Measurements from ENCODE around the gene CTSH. TPM values are rescaled to one million over a fixed set of nuclear protein-coding genes. Genes with fewer than 3 reads are reported as not detected.

The CTSH gene
- total and polyA plus RNA-seq, 2 experiments from 2014 or later = 19.7 to 19.9 TPM

DNA sequence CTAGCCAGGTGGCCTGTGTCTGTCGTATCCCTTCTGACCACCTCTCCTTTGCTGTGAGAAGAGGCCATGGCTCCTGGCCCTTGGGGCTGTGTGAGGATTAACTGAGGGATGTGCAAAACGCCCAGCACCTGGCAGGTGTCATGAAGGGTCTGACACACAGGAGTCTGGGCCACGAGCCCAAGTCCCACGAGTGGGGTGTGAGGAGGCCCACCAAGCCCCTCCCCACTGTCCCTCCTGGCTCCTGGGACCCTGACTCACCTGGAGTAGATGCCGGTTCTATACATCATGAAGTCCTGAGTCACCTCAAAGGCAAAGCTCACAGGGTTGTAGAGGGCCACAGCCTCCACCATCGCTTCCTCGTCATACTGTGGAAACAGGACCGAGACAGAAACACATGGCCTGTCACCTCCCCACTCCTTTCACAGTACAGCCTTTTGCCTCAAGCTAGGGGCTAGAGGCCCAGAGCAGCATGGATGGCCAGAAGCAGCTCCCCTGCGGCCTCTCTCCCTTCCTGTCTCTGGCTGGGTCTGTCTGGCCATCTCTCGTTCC lies 19.7 kb downstream of the CTSH start:
- Mint-ChIP-seq H3K4me3 (no peak overlapping the region), H3K27ac (no peak overlapping the region), H3K27me3 (ENCODE audit: insufficient read depth, low read depth, poor library complexity) (peaks cover 15% of the 10 kb centered on the region), H3K9me3 (no peaks in the 10 kb centered on the region; the same call in 2 of the 3 replicates), H3K4me1 (peaks cover 4% of the 10 kb centered on the region; the same call in 2 of the 3 replicates), H3K36me3 (ENCODE audit: low read depth) (peaks cover 30% of the 10 kb centered on the region)
- H3K4me1 ChIP-seq (ENCODE audit: insufficient read depth) = no peaks in the 10 kb centered on the region
- H3K27ac ChIP-seq (ENCODE audit: low read depth) = no peak overlapping the region
- no peaks in the 10 kb centered on the region for H3F3A ChIP-seq (replicated peaks; ENCODE audit: low read depth)
- no peak for ATAC-seq
- H4K20me1 ChIP-seq (replicated peaks; ENCODE audit: insufficient read depth) = no peaks in the 10 kb centered on the region; the same call in 1 of the 2 replicates
- no peaks in the 10 kb centered on the region for H3K79me2 ChIP-seq (replicated peaks; ENCODE audit: insufficient read depth)
- H3K36me3 ChIP-seq (ENCODE audit: insufficient read depth) = peaks cover 11% of the 10 kb centered on the region; the same call in 1 of the 2 replicates
- H3K9me2 ChIP-seq (ENCODE audit: insufficient read depth) = no peaks in the 10 kb centered on the region
- TF ChIP-seq, protein P1, sequence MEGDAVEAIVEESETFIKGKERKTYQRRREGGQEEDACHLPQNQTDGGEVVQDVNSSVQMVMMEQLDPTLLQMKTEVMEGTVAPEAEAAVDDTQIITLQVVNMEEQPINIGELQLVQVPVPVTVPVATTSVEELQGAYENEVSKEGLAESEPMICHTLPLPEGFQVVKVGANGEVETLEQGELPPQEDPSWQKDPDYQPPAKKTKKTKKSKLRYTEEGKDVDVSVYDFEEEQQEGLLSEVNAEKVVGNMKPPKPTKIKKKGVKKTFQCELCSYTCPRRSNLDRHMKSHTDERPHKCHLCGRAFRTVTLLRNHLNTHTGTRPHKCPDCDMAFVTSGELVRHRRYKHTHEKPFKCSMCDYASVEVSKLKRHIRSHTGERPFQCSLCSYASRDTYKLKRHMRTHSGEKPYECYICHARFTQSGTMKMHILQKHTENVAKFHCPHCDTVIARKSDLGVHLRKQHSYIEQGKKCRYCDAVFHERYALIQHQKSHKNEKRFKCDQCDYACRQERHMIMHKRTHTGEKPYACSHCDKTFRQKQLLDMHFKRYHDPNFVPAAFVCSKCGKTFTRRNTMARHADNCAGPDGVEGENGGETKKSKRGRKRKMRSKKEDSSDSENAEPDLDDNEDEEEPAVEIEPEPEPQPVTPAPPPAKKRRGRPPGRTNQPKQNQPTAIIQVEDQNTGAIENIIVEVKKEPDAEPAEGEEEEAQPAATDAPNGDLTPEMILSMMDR (conservative IDR thresholded peaks at IDR 0.05; ENCODE audit: low read depth in 2 of 2) = no peak
- TF ChIP-seq EZH2 (IDR thresholded peaks at IDR 0.05; ENCODE audit: low read depth, unreplicated experiment) (no peak), EZH2phosphoT487 (IDR thresholded peaks at IDR 0.05; ENCODE audit: unreplicated experiment) (no peak), POLR2AphosphoS5 (IDR thresholded peaks at IDR 0.05; ENCODE audit: low read depth) (no peak), CREB1 (CRISPR knock-in tag; IDR thresholded peaks at IDR 0.05; ENCODE audit: low read depth) (no peak), JUNB (IDR thresholded peaks at IDR 0.05; ENCODE audit: unreplicated experiment) (no peak), ZNF114 (CRISPR knock-in tag; IDR thresholded peaks at IDR 0.05) (no peak), ZNF331 (CRISPR knock-in tag; IDR thresholded peaks at IDR 0.05; ENCODE audit: low read depth) (no peak), NANOG (IDR thresholded peaks at IDR 0.05; ENCODE audit: borderline replicate concordance) (no peak), STAT1 (IDR thresholded peaks at IDR 0.05; ENCODE audit: unreplicated experiment) (no peak)
- TF ChIP-seq, protein P2, sequence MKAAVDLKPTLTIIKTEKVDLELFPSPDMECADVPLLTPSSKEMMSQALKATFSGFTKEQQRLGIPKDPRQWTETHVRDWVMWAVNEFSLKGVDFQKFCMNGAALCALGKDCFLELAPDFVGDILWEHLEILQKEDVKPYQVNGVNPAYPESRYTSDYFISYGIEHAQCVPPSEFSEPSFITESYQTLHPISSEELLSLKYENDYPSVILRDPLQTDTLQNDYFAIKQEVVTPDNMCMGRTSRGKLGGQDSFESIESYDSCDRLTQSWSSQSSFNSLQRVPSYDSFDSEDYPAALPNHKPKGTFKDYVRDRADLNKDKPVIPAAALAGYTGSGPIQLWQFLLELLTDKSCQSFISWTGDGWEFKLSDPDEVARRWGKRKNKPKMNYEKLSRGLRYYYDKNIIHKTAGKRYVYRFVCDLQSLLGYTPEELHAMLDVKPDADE (IDR thresholded peaks at IDR 0.05) = no peak
- TF ChIP-seq, protein P3, sequence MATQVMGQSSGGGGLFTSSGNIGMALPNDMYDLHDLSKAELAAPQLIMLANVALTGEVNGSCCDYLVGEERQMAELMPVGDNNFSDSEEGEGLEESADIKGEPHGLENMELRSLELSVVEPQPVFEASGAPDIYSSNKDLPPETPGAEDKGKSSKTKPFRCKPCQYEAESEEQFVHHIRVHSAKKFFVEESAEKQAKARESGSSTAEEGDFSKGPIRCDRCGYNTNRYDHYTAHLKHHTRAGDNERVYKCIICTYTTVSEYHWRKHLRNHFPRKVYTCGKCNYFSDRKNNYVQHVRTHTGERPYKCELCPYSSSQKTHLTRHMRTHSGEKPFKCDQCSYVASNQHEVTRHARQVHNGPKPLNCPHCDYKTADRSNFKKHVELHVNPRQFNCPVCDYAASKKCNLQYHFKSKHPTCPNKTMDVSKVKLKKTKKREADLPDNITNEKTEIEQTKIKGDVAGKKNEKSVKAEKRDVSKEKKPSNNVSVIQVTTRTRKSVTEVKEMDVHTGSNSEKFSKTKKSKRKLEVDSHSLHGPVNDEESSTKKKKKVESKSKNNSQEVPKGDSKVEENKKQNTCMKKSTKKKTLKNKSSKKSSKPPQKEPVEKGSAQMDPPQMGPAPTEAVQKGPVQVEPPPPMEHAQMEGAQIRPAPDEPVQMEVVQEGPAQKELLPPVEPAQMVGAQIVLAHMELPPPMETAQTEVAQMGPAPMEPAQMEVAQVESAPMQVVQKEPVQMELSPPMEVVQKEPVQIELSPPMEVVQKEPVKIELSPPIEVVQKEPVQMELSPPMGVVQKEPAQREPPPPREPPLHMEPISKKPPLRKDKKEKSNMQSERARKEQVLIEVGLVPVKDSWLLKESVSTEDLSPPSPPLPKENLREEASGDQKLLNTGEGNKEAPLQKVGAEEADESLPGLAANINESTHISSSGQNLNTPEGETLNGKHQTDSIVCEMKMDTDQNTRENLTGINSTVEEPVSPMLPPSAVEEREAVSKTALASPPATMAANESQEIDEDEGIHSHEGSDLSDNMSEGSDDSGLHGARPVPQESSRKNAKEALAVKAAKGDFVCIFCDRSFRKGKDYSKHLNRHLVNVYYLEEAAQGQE (IDR thresholded peaks at IDR 0.05; ENCODE audit: unreplicated experiment) = no peak
- TF ChIP-seq, protein P4, sequence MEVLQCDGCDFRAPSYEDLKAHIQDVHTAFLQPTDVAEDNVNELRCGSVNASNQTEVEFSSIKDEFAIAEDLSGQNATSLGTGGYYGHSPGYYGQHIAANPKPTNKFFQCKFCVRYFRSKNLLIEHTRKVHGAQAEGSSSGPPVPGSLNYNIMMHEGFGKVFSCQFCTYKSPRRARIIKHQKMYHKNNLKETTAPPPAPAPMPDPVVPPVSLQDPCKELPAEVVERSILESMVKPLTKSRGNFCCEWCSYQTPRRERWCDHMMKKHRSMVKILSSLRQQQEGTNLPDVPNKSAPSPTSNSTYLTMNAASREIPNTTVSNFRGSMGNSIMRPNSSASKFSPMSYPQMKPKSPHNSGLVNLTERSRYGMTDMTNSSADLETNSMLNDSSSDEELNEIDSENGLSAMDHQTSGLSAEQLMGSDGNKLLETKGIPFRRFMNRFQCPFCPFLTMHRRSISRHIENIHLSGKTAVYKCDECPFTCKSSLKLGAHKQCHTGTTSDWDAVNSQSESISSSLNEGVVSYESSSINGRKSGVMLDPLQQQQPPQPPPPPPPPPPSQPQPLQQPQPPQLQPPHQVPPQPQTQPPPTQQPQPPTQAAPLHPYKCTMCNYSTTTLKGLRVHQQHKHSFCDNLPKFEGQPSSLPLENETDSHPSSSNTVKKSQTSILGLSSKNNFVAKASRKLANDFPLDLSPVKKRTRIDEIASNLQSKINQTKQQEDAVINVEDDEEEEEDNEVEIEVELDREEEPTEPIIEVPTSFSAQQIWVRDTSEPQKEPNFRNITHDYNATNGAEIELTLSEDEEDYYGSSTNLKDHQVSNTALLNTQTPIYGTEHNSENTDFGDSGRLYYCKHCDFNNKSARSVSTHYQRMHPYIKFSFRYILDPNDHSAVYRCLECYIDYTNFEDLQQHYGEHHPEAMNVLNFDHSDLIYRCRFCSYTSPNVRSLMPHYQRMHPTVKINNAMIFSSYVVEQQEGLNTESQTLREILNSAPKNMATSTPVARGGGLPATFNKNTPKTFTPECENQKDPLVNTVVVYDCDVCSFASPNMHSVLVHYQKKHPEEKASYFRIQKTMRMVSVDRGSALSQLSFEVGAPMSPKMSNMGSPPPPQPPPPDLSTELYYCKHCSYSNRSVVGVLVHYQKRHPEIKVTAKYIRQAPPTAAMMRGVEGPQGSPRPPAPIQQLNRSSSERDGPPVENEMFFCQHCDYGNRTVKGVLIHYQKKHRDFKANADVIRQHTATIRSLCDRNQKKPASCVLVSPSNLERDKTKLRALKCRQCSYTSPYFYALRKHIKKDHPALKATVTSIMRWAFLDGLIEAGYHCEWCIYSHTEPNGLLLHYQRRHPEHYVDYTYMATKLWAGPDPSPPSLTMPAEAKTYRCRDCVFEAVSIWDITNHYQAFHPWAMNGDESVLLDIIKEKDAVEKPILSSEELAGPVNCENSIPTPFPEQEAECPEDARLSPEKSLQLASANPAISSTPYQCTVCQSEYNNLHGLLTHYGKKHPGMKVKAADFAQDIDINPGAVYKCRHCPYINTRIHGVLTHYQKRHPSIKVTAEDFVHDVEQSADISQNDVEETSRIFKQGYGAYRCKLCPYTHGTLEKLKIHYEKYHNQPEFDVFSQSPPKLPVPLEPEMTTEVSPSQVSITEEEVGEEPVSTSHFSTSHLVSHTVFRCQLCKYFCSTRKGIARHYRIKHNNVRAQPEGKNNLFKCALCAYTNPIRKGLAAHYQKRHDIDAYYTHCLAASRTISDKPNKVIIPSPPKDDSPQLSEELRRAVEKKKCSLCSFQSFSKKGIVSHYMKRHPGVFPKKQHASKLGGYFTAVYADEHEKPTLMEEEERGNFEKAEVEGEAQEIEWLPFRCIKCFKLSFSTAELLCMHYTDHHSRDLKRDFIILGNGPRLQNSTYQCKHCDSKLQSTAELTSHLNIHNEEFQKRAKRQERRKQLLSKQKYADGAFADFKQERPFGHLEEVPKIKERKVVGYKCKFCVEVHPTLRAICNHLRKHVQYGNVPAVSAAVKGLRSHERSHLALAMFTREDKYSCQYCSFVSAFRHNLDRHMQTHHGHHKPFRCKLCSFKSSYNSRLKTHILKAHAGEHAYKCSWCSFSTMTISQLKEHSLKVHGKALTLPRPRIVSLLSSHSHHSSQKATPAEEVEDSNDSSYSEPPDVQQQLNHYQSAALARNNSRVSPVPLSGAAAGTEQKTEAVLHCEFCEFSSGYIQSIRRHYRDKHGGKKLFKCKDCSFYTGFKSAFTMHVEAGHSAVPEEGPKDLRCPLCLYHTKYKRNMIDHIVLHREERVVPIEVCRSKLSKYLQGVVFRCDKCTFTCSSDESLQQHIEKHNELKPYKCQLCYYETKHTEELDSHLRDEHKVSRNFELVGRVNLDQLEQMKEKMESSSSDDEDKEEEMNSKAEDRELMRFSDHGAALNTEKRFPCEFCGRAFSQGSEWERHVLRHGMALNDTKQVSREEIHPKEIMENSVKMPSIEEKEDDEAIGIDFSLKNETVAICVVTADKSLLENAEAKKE (CRISPR knock-in tag; IDR thresholded peaks at IDR 0.05) = no peak
- no peak for DNase-seq (ENCODE audit: low spot score)
- no peak overlapping the region for H2AFZ ChIP-seq
- H3K4me2 ChIP-seq = no peak overlapping the region
- H3K4me3 ChIP-seq = no peak overlapping the region
- no peaks in the 10 kb centered on the region for H3K27me3 ChIP-seq (ENCODE audit: insufficient read depth)
